IMR-90 (cell line): ENCODE results near the gene PSENEN. TPM values are rescaled to one million over a fixed set of nuclear protein-coding genes. Genes with fewer than 3 reads are reported as not detected.

ENCODE experiments used
- ATAC-seq: fragments of 200-7000 bp; cut with Tn5 transposase; 2 replicates; pipeline ENCODE4 v1.9.1; 2020; ENCODE audit warnings: low read depth, mild to moderate bottlenecking, moderate library complexity
- BruUV-seq: library from RNA; stranded (reverse); fragments of 400-500 nt; replicated peaks from 2 replicates; lab custom pipeline; 2021; lab: Mats Ljungman, UMichigan
- CTCF ChIA-PET: fragments of 300-600 bp; formaldehyde crosslinking; extraction: SDS; loops from one replicate; lab custom pipeline; 2021; ENCODE audit warnings: antibody characterized with exemption; lab: Yijun Ruan, JAX
- POLR2A ChIA-PET: fragments of 300-600 bp; sonication (Branson Sonifier 250); formaldehyde crosslinking; loops from one replicate; lab custom pipeline; 2022; ENCODE audit warnings: antibody characterized with exemption; ENCODE audit not compliant: unreplicated experiment; lab: Charles Lee
- DNase-seq: peaks from one replicate; pipeline ENCODE4 v3.0.0; 2013
- H2AFZ ChIP-seq: replicated peaks from 2 replicates; pipeline ENCODE3; 2013; ENCODE audit warnings: low read length, mild to moderate bottlenecking; ENCODE audit not compliant: poor library complexity
- H2AK5ac ChIP-seq: 2 replicates; pipeline ENCODE4 v1.6.1; 2013; ENCODE audit warnings: low read depth, low read length, inconsistent platforms
- H2AK9ac ChIP-seq: replicated peaks from 2 replicates; pipeline ENCODE3; 2013; ENCODE audit warnings: mild to moderate bottlenecking, low read depth, low read length, moderate library complexity; ENCODE audit not compliant: poor library complexity
- H2BK120ac ChIP-seq: 2 replicates; pipeline ENCODE4 v1.6.1; 2013; ENCODE audit warnings: low read depth, low read length, inconsistent platforms
- H2BK15ac ChIP-seq: 3 replicates; pipeline ENCODE4 v1.6.1; 2013; ENCODE audit warnings: low read depth, low read length, inconsistent platforms
- H2BK20ac ChIP-seq: 2 replicates; pipeline ENCODE4 v1.6.1; 2013; ENCODE audit warnings: low read depth, mild to moderate bottlenecking, inconsistent platforms, low read length, moderate library complexity
- H2BK5ac ChIP-seq: 2 replicates; pipeline ENCODE4 v1.6.1; 2013; ENCODE audit warnings: mild to moderate bottlenecking, low read depth, low read length, inconsistent platforms; ENCODE audit not compliant: poor library complexity, severe bottlenecking
- H3K14ac ChIP-seq: replicated peaks from 2 replicates; pipeline ENCODE4 v1.6.1; 2013; ENCODE audit warnings: low read depth, low read length, inconsistent platforms
- H3K18ac ChIP-seq: 2 replicates; pipeline ENCODE4 v1.6.1; 2013; ENCODE audit warnings: low read depth, low read length, control low read depth
- H3K23ac ChIP-seq: 2 replicates; pipeline ENCODE4 v1.6.1; 2013; ENCODE audit warnings: low read depth, low read length, inconsistent platforms
- H3K27ac ChIP-seq: 2 replicates; pipeline ENCODE4 v1.5.1; 2013; ENCODE audit warnings: mild to moderate bottlenecking, control low read depth, low read length; ENCODE audit not compliant: insufficient read depth
- H3K27me3 ChIP-seq: 2 replicates; pipeline ENCODE4 v1.6.1; 2013; ENCODE audit warnings: low read length; ENCODE audit not compliant: control insufficient read depth, insufficient read depth
- H3K36me3 ChIP-seq: 2 replicates; pipeline ENCODE4 v1.6.1; 2013; ENCODE audit warnings: low read length, mixed read lengths; ENCODE audit not compliant: control insufficient read depth, insufficient read depth
- H3K4ac ChIP-seq: 2 replicates; pipeline ENCODE4 v1.6.1; 2013; ENCODE audit warnings: low read depth, low read length, inconsistent platforms
- H3K4me1 ChIP-seq: 2 replicates; pipeline ENCODE4 v1.6.1; 2013; ENCODE audit warnings: low read length, mixed read lengths; ENCODE audit not compliant: control insufficient read depth, insufficient read depth
- H3K4me2 ChIP-seq: 2 replicates; pipeline ENCODE4 v1.6.1; 2013; ENCODE audit warnings: low read depth, mild to moderate bottlenecking, control low read depth, low read length, moderate library complexity
- H3K4me3 ChIP-seq: 2 replicates; pipeline ENCODE4 v1.5.1; 2013; ENCODE audit warnings: low read depth, mild to moderate bottlenecking, control low read depth, low read length, moderate library complexity; ENCODE audit not compliant: insufficient read depth
- H3K56ac ChIP-seq: 2 replicates; pipeline ENCODE4 v1.6.1; 2013; ENCODE audit warnings: low read length, inconsistent platforms; ENCODE audit not compliant: insufficient read depth; ENCODE audit errors: extremely low read depth
- H3K79me1 ChIP-seq, 2 experiments: 2 replicates each; pipeline ENCODE4 v1.6.1; 2013; ENCODE audit warnings: low read length in 2 of 2, inconsistent platforms in 1 of 2, low read depth in 1 of 2
- H3K9ac ChIP-seq: 2 replicates; pipeline ENCODE4 v1.6.1; 2013; ENCODE audit warnings: low read depth, low read length, control low read depth
- H3K9me1 ChIP-seq: 2 replicates; pipeline ENCODE4 v1.6.1; 2013; ENCODE audit warnings: low read length, inconsistent platforms; ENCODE audit not compliant: insufficient read depth
- H3K9me3 ChIP-seq: 2 replicates; pipeline ENCODE4 v1.6.1; 2013; ENCODE audit warnings: low read length; ENCODE audit not compliant: control insufficient read depth, insufficient read depth
- H4K20me1 ChIP-seq: 2 replicates; pipeline ENCODE4 v1.6.1; 2013; ENCODE audit warnings: low read length, inconsistent platforms; ENCODE audit not compliant: insufficient read depth
- H4K5ac ChIP-seq: 2 replicates; pipeline ENCODE4 v1.6.1; 2013; ENCODE audit warnings: mild to moderate bottlenecking, low read depth, low read length, control low read depth
- H4K8ac ChIP-seq, 2 experiments: 2 replicates each; pipeline ENCODE4 v1.6.1; 2013; ENCODE audit warnings: low read depth in 2 of 2, low read length in 2 of 2, control low read depth in 1 of 2, inconsistent platforms in 1 of 2
- H4K91ac ChIP-seq: 2 replicates; pipeline ENCODE4 v1.6.1; 2013; ENCODE audit warnings: low read depth, low read length, inconsistent platforms; ENCODE audit not compliant: insufficient read depth
- BHLHE40 ChIP-seq: fragments of 150-350 bp; IDR thresholded peaks from 2 replicates; pipeline ENCODE4 v1.6.1; 2016; ENCODE audit warnings: mild to moderate bottlenecking, low read depth, low read length
- CEBPB ChIP-seq: IDR thresholded peaks from 2 replicates; pipeline ENCODE4 v1.6.1; 2012; ENCODE audit warnings: low read depth, low read length, improper control_type of control experiment
- FOS ChIP-seq: fragments of 150-350 bp; IDR thresholded peaks from 2 replicates; pipeline ENCODE4 v1.6.1; 2016; ENCODE audit warnings: low read depth, low read length
- MAFK ChIP-seq: IDR thresholded peaks from 2 replicates; pipeline ENCODE4 v1.6.1; 2012; ENCODE audit warnings: low read depth, low read length, improper control_type of control experiment
- MAZ ChIP-seq: IDR thresholded peaks from 2 replicates; pipeline ENCODE4 v1.6.1; 2012; ENCODE audit warnings: low read depth, mild to moderate bottlenecking, low read length, improper control_type of control experiment, moderate library complexity, borderline replicate concordance
- MXI1 ChIP-seq: IDR thresholded peaks from 2 replicates; pipeline ENCODE4 v1.6.1; 2012; ENCODE audit warnings: low read depth, mild to moderate bottlenecking, low read length, moderate library complexity, borderline replicate concordance
- NFE2L2 ChIP-seq: fragments of 150-350 bp; IDR thresholded peaks from 2 replicates; pipeline ENCODE4 v1.6.1; 2016; ENCODE audit warnings: low read depth, mild to moderate bottlenecking, low read length
- POLR2A ChIP-seq: IDR thresholded peaks from 2 replicates; pipeline ENCODE4 v1.6.1; 2012; ENCODE audit warnings: mild to moderate bottlenecking, low read depth, low read length
- RCOR1 ChIP-seq: IDR thresholded peaks from 2 replicates; pipeline ENCODE4 v1.6.1; 2012; ENCODE audit warnings: mild to moderate bottlenecking, low read length, improper control_type of control experiment; ENCODE audit not compliant: insufficient replicate concordance
- SMC3 ChIP-seq: fragments of 150-350 bp; IDR thresholded peaks from 2 replicates; pipeline ENCODE4 v1.6.1; 2016; ENCODE audit warnings: low read depth, mild to moderate bottlenecking, antibody characterized with exemption, low read length, moderate library complexity
- WGBS, 2 experiments: methylation state at CpG; one replicate each; pipeline versions ENCODE4 v1.1.5 to v1.1.7; 2013; ENCODE audit warnings: missing lambda C conversion rate in 2 of 2; ENCODE audit not compliant: insufficient read length in 1 of 2; ENCODE audit errors: extremely low coverage in 2 of 2; 5-methylcytosine and 5-hydroxymethylcytosine counted together
- dilution Hi-C: fragments of 300-500 bp; cut with HindIII; formaldehyde crosslinking; loops from one replicate; pipeline ENCODE4 v1.14.3; 2018; ENCODE audit warnings: low sequenced_read_pairs; ENCODE audit not compliant: unreplicated experiment
- in situ Hi-C: fragments of 300-500 bp; cut with MboI; formaldehyde crosslinking; loops from 3 replicates; pipeline ENCODE4 v1.14.3; 2019; ENCODE audit warnings: low sequenced_read_pairs, inconsistent platforms, mixed read lengths
- intact Hi-C: fragments of 100-400 bp; cut with micrococcal nuclease; formaldehyde crosslinking; loops from 2 replicates; pipeline ENCODE4 v1.10.0; 2022
- polyA plus RNA-seq, 3 experiments: library from polyadenylated mRNA; depleted of rRNA; stranded (reverse); fragments of >200 nt; gene quantifications; 2 replicates each; pipeline ENCODE4 v1.2.3, GENCODE V29; 2012; ENCODE audit warnings: low replicate concordance in 1 of 3
- total RNA-seq: library from RNA; depleted of rRNA; stranded (reverse); fragments of >200 nt; gene quantifications from 2 replicates; pipeline ENCODE4 v1.2.3, GENCODE V29; 2012
- TF ChIP-seq, protein P1 (sequence below): fragments of 150-350 bp; IDR thresholded peaks from 2 replicates; pipeline ENCODE4 v1.6.1; 2016; ENCODE audit warnings: low read depth, mild to moderate bottlenecking, low read length, moderate library complexity, borderline replicate concordance

PSENEN gene
- total and polyA plus RNA-seq, 2 of the 4 experiments (the other 2 are of a cell fraction): 9.0 to 47.0 TPM

GRCh38 chr19:35757749-35758608, 12.5 kb downstream of the PSENEN start, which contains the start of gene PROSER3 (continued):
- TF ChIP-seq CEBPB (no peak), RCOR1 (no peak), MAFK (no peak)

DNA sequence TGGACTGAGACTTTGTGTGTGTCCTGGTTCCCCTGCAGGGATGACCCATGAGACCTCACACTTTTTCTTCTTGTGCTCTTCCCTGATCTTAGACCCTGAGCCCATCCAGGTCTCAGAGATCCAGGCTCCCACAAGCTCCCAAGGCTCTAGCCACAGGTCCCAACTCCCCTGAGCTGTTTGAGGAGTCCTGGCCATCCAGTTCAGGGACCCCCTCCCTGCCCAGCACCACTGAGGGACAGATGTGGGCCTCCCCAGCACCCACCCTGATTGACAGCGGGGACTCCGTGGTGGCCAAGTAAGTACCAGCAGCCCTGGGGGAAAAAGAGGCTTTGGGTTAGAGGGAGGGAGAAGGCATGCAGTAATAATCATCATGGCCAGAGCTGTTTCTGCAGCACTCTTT, 14.2 kb downstream of the PSENEN start:
- Histone ChIP-seq H4K20me1 (peaks cover 6% of the 10 kb centered on the region; the same call in 1 of the 2 replicates), H3K36me3 (peaks cover 17% of the 10 kb centered on the region), H3K56ac (no peak overlapping the region), H3K79me1 (peaks cover 34 to 47% of the 10 kb centered on the region in 2 experiments), H3K14ac (no peak overlapping the region), H3K9ac (no peak overlapping the region), H3K9me3 (no peaks in the 10 kb centered on the region), H3K27ac (no peak overlapping the region), H3K23ac (no peak overlapping the region), H2BK120ac (no peak overlapping the region), H2AK5ac (no peak overlapping the region), H4K5ac (no peak overlapping the region), H3K4ac (no peak overlapping the region), H3K4me2 (no peak overlapping the region), H4K91ac (no peak overlapping the region), H2BK15ac (no peak overlapping the region), H3K18ac (no peak overlapping the region), H3K4me3 (no peak overlapping the region), H2BK5ac (no peak overlapping the region), H4K8ac (no peak overlapping the region), H3K27me3 (no peaks in the 10 kb centered on the region), H3K9me1 (peaks cover 20% of the 10 kb centered on the region; the same call in 1 of the 2 replicates), H3K4me1 (peaks cover 13% of the 10 kb centered on the region), H2AFZ (no peak overlapping the region), H2AK9ac (peak overlapping the region; percentile 63), H2BK20ac (no peak overlapping the region)
- BruUV-seq: no TSS peak
- POLR2A ChIA-PET: no interaction called here
- in situ Hi-C loops: no loop called here
- intact Hi-C loops: loop anchor here (2.0 to 5.0 kb wide), 2 partner anchors 15 to 173 kb away; partner anchors contain the start of gene ARHGAP33
- dilution Hi-C loops: no loop called here
- WGBS, 2 experiments: no CpG with 5 or more reads among the region's 2 CpGs
- CTCF ChIA-PET: no interaction called here
- ATAC-seq (no peak), DNase-seq (no peak)
- TF ChIP-seq RCOR1 (no peak), CEBPB (no peak), MAFK (no peak), BHLHE40 (no peak), POLR2A (no peak), NFE2L2 (no peak), MAZ (no peak), FOS (no peak), MXI1 (no peak), SMC3 (no peak)
- TF ChIP-seq, protein P1, sequence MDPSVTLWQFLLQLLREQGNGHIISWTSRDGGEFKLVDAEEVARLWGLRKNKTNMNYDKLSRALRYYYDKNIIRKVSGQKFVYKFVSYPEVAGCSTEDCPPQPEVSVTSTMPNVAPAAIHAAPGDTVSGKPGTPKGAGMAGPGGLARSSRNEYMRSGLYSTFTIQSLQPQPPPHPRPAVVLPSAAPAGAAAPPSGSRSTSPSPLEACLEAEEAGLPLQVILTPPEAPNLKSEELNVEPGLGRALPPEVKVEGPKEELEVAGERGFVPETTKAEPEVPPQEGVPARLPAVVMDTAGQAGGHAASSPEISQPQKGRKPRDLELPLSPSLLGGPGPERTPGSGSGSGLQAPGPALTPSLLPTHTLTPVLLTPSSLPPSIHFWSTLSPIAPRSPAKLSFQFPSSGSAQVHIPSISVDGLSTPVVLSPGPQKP: no peak
